Prostate gland (tissue), 2 donors: ENCODE measurements around the gene CFAP90. TPM values are rescaled to one million over a fixed set of nuclear protein-coding genes. Genes with fewer than 3 reads are reported as not detected.

Source experiments
- DNase-seq: peaks from one replicate; pipeline ENCODE4 v3.0.0-alpha.2; 2019; ENCODE audit warnings: low spot score
- H3K27ac ChIP-seq, 2 donors: fragments of 200-600 bp; sonication (generic); 2 replicates each; pipeline ENCODE4 v1.5.1; 2017 to 2019
- H3K27me3 ChIP-seq: fragments of 200-600 bp; sonication (generic); replicated peaks from 2 replicates; pipeline ENCODE4 v1.5.1; 2019; ENCODE audit not compliant: insufficient read depth
- H3K36me3 ChIP-seq, 2 donors: fragments of 200-600 bp; sonication (generic); 1 replicate in 1 of 2; 2 replicates in 1 of 2; pipeline versions ENCODE4 v1.5.1 to v1.8.1; 2017 to 2019
- H3K4me1 ChIP-seq: fragments of 200-600 bp; sonication (generic); replicated peaks from 2 replicates; pipeline ENCODE4 v1.5.1; 2019
- H3K4me3 ChIP-seq, 2 donors: fragments of 200-600 bp; sonication (generic); 2 replicates each; pipeline ENCODE4 v1.5.1; 2017 to 2019
- H3K9me3 ChIP-seq: fragments of 200-600 bp; sonication (generic); 2 replicates; pipeline ENCODE4 v1.5.1; 2017
- CTCF ChIP-seq, 4 experiments: fragments of 200-600 bp in 2 of 4; fragments of 450-650 bp in 2 of 4; sonication (generic) in 2 of 4; IDR thresholded peaks; 1 replicate in 3 of 4; 2 replicates in 1 of 4; pipeline ENCODE4 v1.5.1; 2016 to 2019; ENCODE audit warnings: antibody characterized with exemption in 4 of 4, mild to moderate bottlenecking in 2 of 4, moderate library complexity in 2 of 4
- POLR2A ChIP-seq: fragments of 450-650 bp; IDR thresholded peaks from one replicate; pipeline ENCODE4 v1.6.1; 2016; ENCODE audit warnings: antibody characterized with exemption, mild to moderate bottlenecking
- POLR2AphosphoS5 ChIP-seq: sonication (generic); formaldehyde crosslinking; IDR thresholded peaks from one replicate; pipeline ENCODE4 v1.6.1; 2017; ENCODE audit warnings: antibody characterized with exemption
- WGBS: methylation state at CpG from one replicate; pipeline ENCODE4 v1.1.5; 2018; 5-methylcytosine and 5-hydroxymethylcytosine counted together
- intact Hi-C: fragments of 100-400 bp; cut with DNase I; formaldehyde crosslinking; loops from one replicate; pipeline ENCODE4 v1.14.2; 2022
- total RNA-seq, 2 donors: library from RNA; depleted of rRNA; stranded (reverse); fragments of >200 nt; gene quantifications; one replicate each; pipeline ENCODE4 v1.1.0, GENCODE V29; 2016

Gene CFAP90
- total RNA-seq, 2 donors from 2014 or later, result 0.87 to 1.1 TPM

- intact Hi-C loops, result loop anchor here (10.0 kb wide), 1 partner anchor 1093 kb away; no protein-coding TSS in a partner anchor
- no peaks in the 10 kb centered on the region for H3K36me3 ChIP-seq
- DNase-seq, result no peak
These were observed 7.1 kb upstream of the CFAP90 start for GRCh38 chr5:7857926-7858632.

GRCh38 chr5:7857361-7857760, 6.4 kb upstream of the CFAP90 start:
- Histone ChIP-seq H3K9me3 (no peaks in the 10 kb centered on the region), H3K27ac (no peak overlapping the region), H3K4me3 (no peak overlapping the region), H3K27me3 (no peaks in the 10 kb centered on the region), H3K4me1 (no peaks in the 10 kb centered on the region), H3K36me3 (no peaks in the 10 kb centered on the region)
- 87% methylated on average over 5 of the region's 5 CpGs for WGBS
- DNase-seq, result no peak
- intact Hi-C loops, result loop anchor here (10.0 kb wide), 1 partner anchor 1093 kb away; no protein-coding TSS in a partner anchor
- TF ChIP-seq POLR2A (no peak), POLR2AphosphoS5 (no peak), CTCF (IDR thresholded peaks at IDR 0.05) (no peak)

More at GRCh38 chr5:7857926-7858632, 7.1 kb upstream of the CFAP90 start:
- Histone ChIP-seq H3K4me3 (no peak overlapping the region), H3K27ac (no peak overlapping the region), H3K27me3 (no peaks in the 10 kb centered on the region), H3K4me1 (no peaks in the 10 kb centered on the region), H3K9me3 (no peaks in the 10 kb centered on the region)
- no peak for TF ChIP-seq CTCF (IDR thresholded peaks at IDR 0.05)
- no peak for TF ChIP-seq POLR2AphosphoS5
- TF ChIP-seq POLR2A, result no peak
- WGBS, result 58% methylated on average over 9 of the region's 9 CpGs

GRCh38 chr5:7856855-7857254, 5.9 kb upstream of the CFAP90 start:
- Histone ChIP-seq H3K36me3 (no peaks in the 10 kb centered on the region), H3K27me3 (no peaks in the 10 kb centered on the region), H3K4me1 (no peaks in the 10 kb centered on the region), H3K27ac (no peak overlapping the region), H3K9me3 (no peaks in the 10 kb centered on the region), H3K4me3 (no peak overlapping the region)
- DNase-seq, result no peak
- TF ChIP-seq POLR2AphosphoS5, result no peak
- TF ChIP-seq CTCF (IDR thresholded peaks at IDR 0.05), result peak in 3 of 4 experiments; percentile 52 to 65 (median 55)
- intact Hi-C loops, result loop anchor here (10.0 kb wide), 1 partner anchor 1092 kb away; no protein-coding TSS in a partner anchor
- 94% methylated on average over 2 of the region's 2 CpGs for WGBS

GRCh38 chr5:7855611-7856010, 4.7 kb upstream of the CFAP90 start:
- 58% methylated on average over 3 of the region's 3 CpGs for WGBS
- H3K27me3 ChIP-seq, result no peaks in the 10 kb centered on the region
- intact Hi-C loops, result loop anchor here (10.0 kb wide), 1 partner anchor 1091 kb away; no protein-coding TSS in a partner anchor
- no peak overlapping the region for H3K27ac ChIP-seq
- no peak overlapping the region for H3K4me3 ChIP-seq
- no peaks in the 10 kb centered on the region for H3K4me1 ChIP-seq
- no peak for TF ChIP-seq CTCF (IDR thresholded peaks at IDR 0.05)
- TF ChIP-seq POLR2AphosphoS5, result no peak
- TF ChIP-seq POLR2A, result no peak
- H3K36me3 ChIP-seq, result no peaks in the 10 kb centered on the region
- no peak for DNase-seq
- no peaks in the 10 kb centered on the region for H3K9me3 ChIP-seq

- Histone ChIP-seq H3K4me3 (no peak overlapping the region), H3K4me1 (no peaks in the 10 kb centered on the region), H3K27ac (no peak overlapping the region), H3K36me3 (no peaks in the 10 kb centered on the region), H3K9me3 (no peaks in the 10 kb centered on the region), H3K27me3 (no peaks in the 10 kb centered on the region)
- no peak for DNase-seq
- 85% methylated on average over 2 of the region's 2 CpGs for WGBS
- TF ChIP-seq POLR2A, result no peak
- no peak for TF ChIP-seq POLR2AphosphoS5
- TF ChIP-seq CTCF (IDR thresholded peaks at IDR 0.05), result no peak
- intact Hi-C loops, result loop anchor here (10.0 kb wide), 1 partner anchor 1088 kb away; no protein-coding TSS in a partner anchor
These were observed 2.1 kb upstream of the CFAP90 start for GRCh38 chr5:7852988-7853387.
